IMR-90 (cell line): ENCODE data around the gene ALK. TPM values are rescaled to one million over a fixed set of nuclear protein-coding genes. Genes with fewer than 3 reads are reported as not detected.

ENCODE experiments used
- ATAC-seq: fragments of 200-7000 bp; cut with Tn5 transposase; 2 replicates; pipeline ENCODE4 v1.9.1; 2020; ENCODE audit warnings: low read depth, mild to moderate bottlenecking, moderate library complexity
- BruUV-seq: library from RNA; stranded (reverse); fragments of 400-500 nt; replicated peaks from 2 replicates; lab custom pipeline; 2021; lab: Mats Ljungman, UMichigan
- CTCF ChIA-PET: fragments of 300-600 bp; formaldehyde crosslinking; extraction: SDS; loops from one replicate; lab custom pipeline; 2021; ENCODE audit warnings: antibody characterized with exemption; lab: Yijun Ruan, JAX
- POLR2A ChIA-PET: fragments of 300-600 bp; sonication (Branson Sonifier 250); formaldehyde crosslinking; loops from one replicate; lab custom pipeline; 2022; ENCODE audit warnings: antibody characterized with exemption; ENCODE audit not compliant: unreplicated experiment; lab: Charles Lee
- DNase-seq: peaks from one replicate; pipeline ENCODE4 v3.0.0; 2013
- H2AFZ ChIP-seq: replicated peaks from 2 replicates; pipeline ENCODE3; 2013; ENCODE audit warnings: low read length, mild to moderate bottlenecking; ENCODE audit not compliant: poor library complexity
- H2AK5ac ChIP-seq: 2 replicates; pipeline ENCODE4 v1.6.1; 2013; ENCODE audit warnings: low read depth, low read length, inconsistent platforms
- H2AK9ac ChIP-seq: replicated peaks from 2 replicates; pipeline ENCODE3; 2013; ENCODE audit warnings: mild to moderate bottlenecking, low read depth, low read length, moderate library complexity; ENCODE audit not compliant: poor library complexity
- H2BK120ac ChIP-seq: 2 replicates; pipeline ENCODE4 v1.6.1; 2013; ENCODE audit warnings: low read depth, low read length, inconsistent platforms
- H2BK15ac ChIP-seq: 3 replicates; pipeline ENCODE4 v1.6.1; 2013; ENCODE audit warnings: low read depth, low read length, inconsistent platforms
- H2BK20ac ChIP-seq: 2 replicates; pipeline ENCODE4 v1.6.1; 2013; ENCODE audit warnings: low read depth, mild to moderate bottlenecking, inconsistent platforms, low read length, moderate library complexity
- H2BK5ac ChIP-seq: 2 replicates; pipeline ENCODE4 v1.6.1; 2013; ENCODE audit warnings: mild to moderate bottlenecking, low read depth, low read length, inconsistent platforms; ENCODE audit not compliant: poor library complexity, severe bottlenecking
- H3K14ac ChIP-seq: replicated peaks from 2 replicates; pipeline ENCODE4 v1.6.1; 2013; ENCODE audit warnings: low read depth, low read length, inconsistent platforms
- H3K18ac ChIP-seq: 2 replicates; pipeline ENCODE4 v1.6.1; 2013; ENCODE audit warnings: low read depth, low read length, control low read depth
- H3K23ac ChIP-seq: 2 replicates; pipeline ENCODE4 v1.6.1; 2013; ENCODE audit warnings: low read depth, low read length, inconsistent platforms
- H3K27ac ChIP-seq: 2 replicates; pipeline ENCODE4 v1.5.1; 2013; ENCODE audit warnings: mild to moderate bottlenecking, control low read depth, low read length; ENCODE audit not compliant: insufficient read depth
- H3K27me3 ChIP-seq: 2 replicates; pipeline ENCODE4 v1.6.1; 2013; ENCODE audit warnings: low read length; ENCODE audit not compliant: control insufficient read depth, insufficient read depth
- H3K36me3 ChIP-seq: 2 replicates; pipeline ENCODE4 v1.6.1; 2013; ENCODE audit warnings: low read length, mixed read lengths; ENCODE audit not compliant: control insufficient read depth, insufficient read depth
- H3K4ac ChIP-seq: 2 replicates; pipeline ENCODE4 v1.6.1; 2013; ENCODE audit warnings: low read depth, low read length, inconsistent platforms
- H3K4me1 ChIP-seq: 2 replicates; pipeline ENCODE4 v1.6.1; 2013; ENCODE audit warnings: low read length, mixed read lengths; ENCODE audit not compliant: control insufficient read depth, insufficient read depth
- H3K4me2 ChIP-seq: 2 replicates; pipeline ENCODE4 v1.6.1; 2013; ENCODE audit warnings: low read depth, mild to moderate bottlenecking, control low read depth, low read length, moderate library complexity
- H3K4me3 ChIP-seq: 2 replicates; pipeline ENCODE4 v1.5.1; 2013; ENCODE audit warnings: low read depth, mild to moderate bottlenecking, control low read depth, low read length, moderate library complexity; ENCODE audit not compliant: insufficient read depth
- H3K56ac ChIP-seq: 2 replicates; pipeline ENCODE4 v1.6.1; 2013; ENCODE audit warnings: low read length, inconsistent platforms; ENCODE audit not compliant: insufficient read depth; ENCODE audit errors: extremely low read depth
- H3K79me1 ChIP-seq, 2 experiments: 2 replicates each; pipeline ENCODE4 v1.6.1; 2013; ENCODE audit warnings: low read length in 2 of 2, inconsistent platforms in 1 of 2, low read depth in 1 of 2
- H3K9ac ChIP-seq: 2 replicates; pipeline ENCODE4 v1.6.1; 2013; ENCODE audit warnings: low read depth, low read length, control low read depth
- H3K9me1 ChIP-seq: 2 replicates; pipeline ENCODE4 v1.6.1; 2013; ENCODE audit warnings: low read length, inconsistent platforms; ENCODE audit not compliant: insufficient read depth
- H3K9me3 ChIP-seq: 2 replicates; pipeline ENCODE4 v1.6.1; 2013; ENCODE audit warnings: low read length; ENCODE audit not compliant: control insufficient read depth, insufficient read depth
- H4K20me1 ChIP-seq: 2 replicates; pipeline ENCODE4 v1.6.1; 2013; ENCODE audit warnings: low read length, inconsistent platforms; ENCODE audit not compliant: insufficient read depth
- H4K5ac ChIP-seq: 2 replicates; pipeline ENCODE4 v1.6.1; 2013; ENCODE audit warnings: mild to moderate bottlenecking, low read depth, low read length, control low read depth
- H4K8ac ChIP-seq, 2 experiments: 2 replicates each; pipeline ENCODE4 v1.6.1; 2013; ENCODE audit warnings: low read depth in 2 of 2, low read length in 2 of 2, control low read depth in 1 of 2, inconsistent platforms in 1 of 2
- H4K91ac ChIP-seq: 2 replicates; pipeline ENCODE4 v1.6.1; 2013; ENCODE audit warnings: low read depth, low read length, inconsistent platforms; ENCODE audit not compliant: insufficient read depth
- BHLHE40 ChIP-seq: fragments of 150-350 bp; IDR thresholded peaks from 2 replicates; pipeline ENCODE4 v1.6.1; 2016; ENCODE audit warnings: mild to moderate bottlenecking, low read depth, low read length
- CEBPB ChIP-seq: IDR thresholded peaks from 2 replicates; pipeline ENCODE4 v1.6.1; 2012; ENCODE audit warnings: low read depth, low read length, improper control_type of control experiment
- CHD1 ChIP-seq: IDR thresholded peaks from 2 replicates; pipeline ENCODE4 v1.6.1; 2012; ENCODE audit warnings: low read depth, low read length, improper control_type of control experiment
- CTCF ChIP-seq: conservative IDR thresholded peaks from 2 replicates; pipeline ENCODE4 v1.5.1; 2012; ENCODE audit warnings: mild to moderate bottlenecking, low read depth, low read length, improper control_type of control experiment
- ELK1 ChIP-seq: fragments of 150-350 bp; IDR thresholded peaks from 2 replicates; pipeline ENCODE4 v1.6.1; 2016; ENCODE audit warnings: low read depth, mild to moderate bottlenecking, low read length, moderate library complexity, borderline replicate concordance
- FOS ChIP-seq: fragments of 150-350 bp; IDR thresholded peaks from 2 replicates; pipeline ENCODE4 v1.6.1; 2016; ENCODE audit warnings: low read depth, low read length
- MAFK ChIP-seq: IDR thresholded peaks from 2 replicates; pipeline ENCODE4 v1.6.1; 2012; ENCODE audit warnings: low read depth, low read length, improper control_type of control experiment
- MAZ ChIP-seq: IDR thresholded peaks from 2 replicates; pipeline ENCODE4 v1.6.1; 2012; ENCODE audit warnings: low read depth, mild to moderate bottlenecking, low read length, improper control_type of control experiment, moderate library complexity, borderline replicate concordance
- MXI1 ChIP-seq: IDR thresholded peaks from 2 replicates; pipeline ENCODE4 v1.6.1; 2012; ENCODE audit warnings: low read depth, mild to moderate bottlenecking, low read length, moderate library complexity, borderline replicate concordance
- NFE2L2 ChIP-seq: fragments of 150-350 bp; IDR thresholded peaks from 2 replicates; pipeline ENCODE4 v1.6.1; 2016; ENCODE audit warnings: low read depth, mild to moderate bottlenecking, low read length
- POLR2A ChIP-seq: IDR thresholded peaks from 2 replicates; pipeline ENCODE4 v1.6.1; 2012; ENCODE audit warnings: mild to moderate bottlenecking, low read depth, low read length
- RAD21 ChIP-seq: IDR thresholded peaks from 2 replicates; pipeline ENCODE4 v1.6.1; 2012; ENCODE audit warnings: low read length, improper control_type of control experiment
- RCOR1 ChIP-seq: IDR thresholded peaks from 2 replicates; pipeline ENCODE4 v1.6.1; 2012; ENCODE audit warnings: mild to moderate bottlenecking, low read length, improper control_type of control experiment; ENCODE audit not compliant: insufficient replicate concordance
- RFX5 ChIP-seq: IDR thresholded peaks from 2 replicates; pipeline ENCODE4 v1.8.0; 2012; ENCODE audit warnings: low read depth, mild to moderate bottlenecking, low read length, moderate library complexity
- SMC3 ChIP-seq: fragments of 150-350 bp; IDR thresholded peaks from 2 replicates; pipeline ENCODE4 v1.6.1; 2016; ENCODE audit warnings: low read depth, mild to moderate bottlenecking, antibody characterized with exemption, low read length, moderate library complexity
- WGBS, 2 experiments: methylation state at CpG; one replicate each; pipeline versions ENCODE4 v1.1.5 to v1.1.7; 2013; ENCODE audit warnings: missing lambda C conversion rate in 2 of 2; ENCODE audit not compliant: insufficient read length in 1 of 2; ENCODE audit errors: extremely low coverage in 2 of 2; 5-methylcytosine and 5-hydroxymethylcytosine counted together
- dilution Hi-C: fragments of 300-500 bp; cut with HindIII; formaldehyde crosslinking; loops from one replicate; pipeline ENCODE4 v1.14.3; 2018; ENCODE audit warnings: low sequenced_read_pairs; ENCODE audit not compliant: unreplicated experiment
- in situ Hi-C: fragments of 300-500 bp; cut with MboI; formaldehyde crosslinking; loops from 3 replicates; pipeline ENCODE4 v1.14.3; 2019; ENCODE audit warnings: low sequenced_read_pairs, inconsistent platforms, mixed read lengths
- intact Hi-C: fragments of 100-400 bp; cut with micrococcal nuclease; formaldehyde crosslinking; loops from 2 replicates; pipeline ENCODE4 v1.10.0; 2022
- polyA plus RNA-seq, 3 experiments: library from polyadenylated mRNA; depleted of rRNA; stranded (reverse); fragments of >200 nt; gene quantifications; 2 replicates each; pipeline ENCODE4 v1.2.3, GENCODE V29; 2012; ENCODE audit warnings: low replicate concordance in 1 of 3
- total RNA-seq: library from RNA; depleted of rRNA; stranded (reverse); fragments of >200 nt; gene quantifications from 2 replicates; pipeline ENCODE4 v1.2.3, GENCODE V29; 2012

ALK gene
- total and polyA plus RNA-seq, 2 of the 4 experiments (the other 2 are of a cell fraction) = not detected

- H3K18ac ChIP-seq = no peak overlapping the region
- no peak overlapping the region for H3K23ac ChIP-seq
- H2AFZ ChIP-seq = no peak overlapping the region
- no peak overlapping the region for H3K4me2 ChIP-seq
- no peak overlapping the region for H2BK120ac ChIP-seq
- no peaks in the 10 kb centered on the region for H3K36me3 ChIP-seq
- CTCF ChIA-PET = no interaction called here
- no peaks in the 10 kb centered on the region for H3K79me1 ChIP-seq
- H3K56ac ChIP-seq = no peak overlapping the region
- peaks cover 15% of the 10 kb centered on the region for H3K9me1 ChIP-seq
- dilution Hi-C loops = no loop called here
- intact Hi-C loops = no loop called here
- H3K27me3 ChIP-seq = no peaks in the 10 kb centered on the region
- no peak overlapping the region for H3K4ac ChIP-seq
- DNase-seq (no peak), ATAC-seq (no peak)
- POLR2A ChIA-PET = no interaction called here
- 88% methylated on average over 2 of the region's 4 CpGs; no CpG with 5 or more reads in 1 of the 2 experiments for WGBS, 2 experiments
- H4K91ac ChIP-seq = no peak overlapping the region
- no peak overlapping the region for H2BK5ac ChIP-seq
- H2BK20ac ChIP-seq = no peak overlapping the region
- H3K14ac ChIP-seq = no peak overlapping the region
- H3K4me3 ChIP-seq = no peak overlapping the region
- H4K5ac ChIP-seq = no peak overlapping the region
- no TSS peak for BruUV-seq
- H4K20me1 ChIP-seq = no peaks in the 10 kb centered on the region
- no peak overlapping the region for H2AK5ac ChIP-seq
- H2AK9ac ChIP-seq = no peak overlapping the region
- H3K27ac ChIP-seq = no peak overlapping the region
- no peak overlapping the region for H3K9ac ChIP-seq
- H4K8ac ChIP-seq = no peak overlapping the region
- H3K4me1 ChIP-seq = peaks cover 7% of the 10 kb centered on the region
- in situ Hi-C loops = no loop called here
- TF ChIP-seq CEBPB (no peak), RFX5 (no peak), CHD1 (no peak), ELK1 (no peak), MAZ (no peak), MXI1 (no peak), FOS (no peak), POLR2A (no peak), RCOR1 (no peak), CTCF (no peak), SMC3 (no peak), NFE2L2 (no peak), BHLHE40 (no peak), MAFK (no peak), RAD21 (no peak)
- H3K9me3 ChIP-seq = peaks cover 2% of the 10 kb centered on the region; the same call in 1 of the 2 replicates
- H2BK15ac ChIP-seq = no peak overlapping the region
Observed at GRCh38 chr2:29531626-29532025, 389.8 kb downstream of the ALK start.
